NCI-H82 treated with DMSO at 0.1 percent for 48 hours (cell line): ENCODE measurements around the gene CDIPT.
"Not testable (repeated sequence)": the region's sequence is repeated elsewhere in the genome, so short reads cannot be mapped to it uniquely, and the experiment has no call there.

Source experiments
- DNase-seq: peaks from one replicate; lab custom pipeline; 2025; ENCODE audit not compliant: unreplicated experiment; lab: John Stamatoyannopoulos, UW

CDIPT gene, protein sequence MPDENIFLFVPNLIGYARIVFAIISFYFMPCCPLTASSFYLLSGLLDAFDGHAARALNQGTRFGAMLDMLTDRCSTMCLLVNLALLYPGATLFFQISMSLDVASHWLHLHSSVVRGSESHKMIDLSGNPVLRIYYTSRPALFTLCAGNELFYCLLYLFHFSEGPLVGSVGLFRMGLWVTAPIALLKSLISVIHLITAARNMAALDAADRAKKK

DNA sequence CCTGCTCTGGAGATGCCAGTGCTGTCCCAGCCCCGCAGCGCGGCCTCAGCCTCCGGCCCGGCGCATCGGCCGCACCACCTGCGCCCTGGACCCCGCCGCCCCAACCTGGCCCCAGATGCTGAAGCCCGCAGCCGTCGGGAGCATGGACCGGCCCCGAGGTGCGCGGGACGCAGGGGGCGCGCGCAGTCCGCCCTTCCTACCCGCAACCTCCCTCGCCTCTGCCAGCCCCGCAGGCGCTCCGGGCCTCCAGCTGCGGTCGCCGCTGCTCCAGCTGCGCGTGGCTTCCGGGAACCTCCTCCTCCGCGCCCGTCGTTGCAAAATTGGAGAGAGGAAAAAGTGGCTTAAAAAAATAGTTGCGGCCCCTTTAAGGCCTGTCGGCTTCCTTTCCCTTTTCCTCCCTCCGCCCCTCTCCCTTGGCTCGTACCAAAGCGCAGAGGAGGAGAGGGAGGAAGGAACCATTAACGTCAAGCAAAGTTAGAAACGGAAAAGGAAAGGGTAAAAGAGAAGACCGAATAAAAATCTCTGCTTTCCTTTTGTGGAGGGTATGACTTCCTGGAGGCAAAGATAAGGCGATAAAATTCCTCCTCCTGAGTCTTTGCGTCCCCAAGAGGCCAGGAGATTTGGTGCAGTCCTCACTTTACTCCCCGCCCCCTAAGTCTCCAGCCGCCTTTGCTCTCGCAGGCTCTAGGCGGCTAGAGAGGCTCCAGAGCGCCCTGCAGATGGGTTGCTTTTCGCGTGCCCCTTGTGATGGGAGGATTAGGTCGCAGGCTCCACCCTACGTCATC lies at the start of gene CDIPT:
Gene CDIPT (minus strand): TSS at position 343 of the 785 bp plus-strand sequence. CDS start 369 bp downstream, outside the sequence.
- DNase-seq, result peak; percentile 84

- DNase-seq, result no peak
These were observed 49.1 kb upstream of the CDIPT start for GRCh38 chr16:29912087-29912486.

- DNase-seq, result no peak
These were observed 48.6 kb upstream of the CDIPT start for GRCh38 chr16:29911676-29912010.

DNA sequence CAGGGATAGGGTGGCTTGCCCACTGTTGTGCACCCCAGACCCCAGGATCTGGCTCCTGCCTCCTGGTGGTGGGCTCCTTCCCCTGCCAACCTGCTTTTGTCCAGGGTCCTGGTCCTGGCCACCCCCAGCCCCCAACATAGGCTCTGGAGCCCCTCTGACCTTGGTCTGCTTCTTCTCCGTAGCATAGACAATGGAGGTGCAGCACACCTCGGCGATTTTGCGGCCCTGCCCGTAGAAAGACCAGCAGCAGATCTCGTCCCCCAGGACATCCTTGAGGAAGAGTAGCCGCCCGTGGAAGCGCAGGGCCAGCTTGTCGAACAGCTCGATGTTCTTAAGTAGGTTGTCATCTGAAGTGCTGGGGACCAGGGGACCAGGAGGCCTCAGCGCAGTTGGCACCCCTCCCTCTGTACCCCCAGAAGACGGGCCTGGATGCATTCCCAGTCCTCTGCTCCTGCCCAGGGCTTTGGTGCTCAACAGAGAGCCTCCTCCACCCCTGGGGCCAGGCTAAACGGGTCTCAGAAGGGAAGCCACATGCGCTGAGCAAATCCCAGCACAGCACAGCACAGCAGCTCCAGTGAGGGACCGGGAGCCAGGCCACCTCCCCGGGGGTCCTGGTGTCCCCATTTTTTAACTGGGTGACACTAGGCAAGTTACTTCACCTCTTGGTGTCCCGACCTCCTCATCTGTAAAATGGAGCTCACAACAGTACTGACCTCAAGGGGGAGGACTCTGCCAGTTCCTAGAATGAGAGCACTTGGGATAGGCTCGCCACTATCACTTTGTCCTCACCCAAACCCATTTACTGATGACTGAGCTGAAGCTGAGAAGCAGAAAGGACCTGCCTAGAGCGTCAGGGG lies 48.0 kb upstream of the CDIPT start:
- no peak for DNase-seq

GRCh38 chr16:29909851-29910250 lies 46.8 kb upstream of the CDIPT start:
- DNase-seq, result not testable (repeated sequence)

- no peak for DNase-seq
These were observed 46.4 kb upstream of the CDIPT start for GRCh38 chr16:29909391-29909790.

- DNase-seq, result no peak
These were observed 45.7 kb upstream of the CDIPT start for GRCh38 chr16:29908719-29909220.

DNA sequence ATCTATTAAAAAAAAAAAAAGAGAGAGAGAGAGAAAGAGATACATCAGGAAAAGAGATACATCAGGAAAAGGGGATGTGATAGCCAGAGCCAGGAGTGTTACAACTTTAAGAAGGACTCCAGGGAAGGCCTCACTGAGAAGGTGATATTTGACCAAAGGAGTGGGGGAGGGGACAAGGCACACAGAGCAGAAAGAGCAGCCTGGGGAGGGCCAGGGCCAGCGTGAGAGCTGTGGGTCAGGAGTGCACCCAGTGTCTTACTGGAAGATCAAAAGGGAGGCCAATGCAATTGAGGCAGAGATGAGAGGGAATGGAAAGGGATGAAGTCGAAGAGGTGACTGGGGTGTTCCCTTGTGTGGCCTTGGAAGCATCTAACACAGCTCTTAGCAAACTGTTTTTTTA lies 44.9 kb upstream of the CDIPT start:
- DNase-seq, result no peak

DNA sequence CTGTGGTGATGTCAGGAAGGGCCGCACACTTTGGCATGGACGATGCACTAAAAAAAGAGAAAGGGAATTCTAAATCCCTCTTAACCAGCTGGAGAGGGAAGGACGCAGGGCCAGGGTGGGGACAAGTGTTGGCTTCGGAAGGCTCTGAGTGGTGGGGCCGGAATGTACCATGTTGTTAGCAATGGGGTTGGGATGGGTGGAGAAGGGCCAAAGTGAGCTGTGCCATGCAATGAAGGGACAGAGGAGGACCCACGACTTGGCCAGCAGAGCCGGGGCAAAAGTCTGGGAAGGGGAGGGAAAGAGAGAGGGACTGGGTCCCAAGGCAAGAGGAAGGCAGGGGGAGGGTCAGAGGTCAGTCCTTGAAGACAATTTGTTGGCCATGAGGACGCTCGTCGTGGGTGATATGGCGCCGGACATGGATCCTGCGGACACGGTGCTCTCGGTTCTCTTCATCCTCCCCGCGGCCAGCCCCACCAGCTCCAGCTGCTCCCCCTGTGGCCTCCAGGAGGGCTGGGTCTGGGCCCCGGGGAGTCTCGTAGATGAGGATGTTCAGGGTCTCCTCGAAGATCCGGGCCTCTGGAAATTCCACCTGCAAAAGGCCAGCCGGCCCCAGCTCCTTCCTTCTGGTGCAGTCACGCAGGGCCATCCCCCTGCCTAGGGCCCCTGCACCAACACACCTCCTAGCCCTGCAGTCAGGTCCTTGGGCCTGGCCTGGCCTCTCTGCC lies 43.7 kb upstream of the CDIPT start:
- DNase-seq, result no peak

GRCh38 chr16:29905668-29906067 lies 42.6 kb upstream of the CDIPT start:
- no peak for DNase-seq

DNA sequence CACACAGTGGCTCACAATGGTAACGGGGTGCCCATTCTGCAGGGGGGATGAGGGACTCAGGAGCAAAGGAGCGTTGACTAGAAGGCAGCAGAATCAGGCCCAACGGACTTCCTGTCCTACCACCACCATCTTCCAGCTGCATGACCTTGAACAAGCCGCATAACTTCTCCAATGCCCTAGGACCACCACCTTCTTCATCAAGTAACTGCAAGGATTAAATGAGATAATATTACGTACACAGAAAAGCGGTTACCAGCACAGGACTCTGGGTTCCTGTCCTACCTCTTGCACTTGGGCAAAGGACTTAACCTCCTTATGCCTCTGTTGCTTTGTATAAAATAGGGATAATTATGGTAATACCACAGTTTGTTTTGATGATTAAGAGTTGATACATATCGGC lies 41.9 kb upstream of the CDIPT start:
- DNase-seq, result no peak

- DNase-seq, result no peak
These were observed 40.6 kb upstream of the CDIPT start for GRCh38 chr16:29903590-29903989.

GRCh38 chr16:29901607-29901945 lies 38.5 kb upstream of the CDIPT start:
- no peak for DNase-seq

DNA sequence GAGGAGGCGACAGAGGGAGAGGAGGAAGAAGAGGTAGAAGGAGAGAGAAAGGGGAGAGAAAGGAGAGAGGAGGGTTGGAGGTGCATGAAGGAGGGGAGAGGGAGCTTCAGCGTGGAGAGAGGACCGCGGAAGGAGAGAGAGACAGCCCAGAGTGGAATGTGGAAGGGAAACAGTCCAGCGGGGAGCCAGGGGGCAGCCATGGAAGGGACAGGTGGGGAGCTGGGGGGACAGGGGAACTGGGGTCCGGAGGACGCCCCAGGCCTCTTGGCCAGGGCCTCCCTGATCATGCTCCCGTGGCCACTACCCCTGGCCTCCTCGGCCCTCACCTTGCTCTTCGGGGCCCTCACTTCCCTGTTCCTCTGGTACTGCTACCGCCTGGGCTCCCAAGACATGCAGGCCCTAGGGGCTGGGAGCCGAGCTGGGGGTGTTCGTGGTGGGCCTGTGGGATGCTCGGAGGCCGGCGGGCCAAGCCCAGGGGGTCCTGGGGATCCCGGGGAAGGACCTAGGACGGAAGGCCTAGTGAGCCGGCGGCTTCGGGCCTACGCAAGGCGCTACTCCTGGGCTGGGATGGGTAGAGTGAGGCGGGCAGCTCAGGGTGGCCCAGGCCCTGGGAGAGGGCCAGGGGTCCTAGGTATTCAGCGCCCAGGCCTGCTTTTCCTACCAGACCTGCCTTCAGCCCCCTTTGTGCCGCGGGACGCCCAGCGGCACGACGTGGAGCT lies 38.0 kb upstream of the CDIPT start:
- no peak for DNase-seq

DNA sequence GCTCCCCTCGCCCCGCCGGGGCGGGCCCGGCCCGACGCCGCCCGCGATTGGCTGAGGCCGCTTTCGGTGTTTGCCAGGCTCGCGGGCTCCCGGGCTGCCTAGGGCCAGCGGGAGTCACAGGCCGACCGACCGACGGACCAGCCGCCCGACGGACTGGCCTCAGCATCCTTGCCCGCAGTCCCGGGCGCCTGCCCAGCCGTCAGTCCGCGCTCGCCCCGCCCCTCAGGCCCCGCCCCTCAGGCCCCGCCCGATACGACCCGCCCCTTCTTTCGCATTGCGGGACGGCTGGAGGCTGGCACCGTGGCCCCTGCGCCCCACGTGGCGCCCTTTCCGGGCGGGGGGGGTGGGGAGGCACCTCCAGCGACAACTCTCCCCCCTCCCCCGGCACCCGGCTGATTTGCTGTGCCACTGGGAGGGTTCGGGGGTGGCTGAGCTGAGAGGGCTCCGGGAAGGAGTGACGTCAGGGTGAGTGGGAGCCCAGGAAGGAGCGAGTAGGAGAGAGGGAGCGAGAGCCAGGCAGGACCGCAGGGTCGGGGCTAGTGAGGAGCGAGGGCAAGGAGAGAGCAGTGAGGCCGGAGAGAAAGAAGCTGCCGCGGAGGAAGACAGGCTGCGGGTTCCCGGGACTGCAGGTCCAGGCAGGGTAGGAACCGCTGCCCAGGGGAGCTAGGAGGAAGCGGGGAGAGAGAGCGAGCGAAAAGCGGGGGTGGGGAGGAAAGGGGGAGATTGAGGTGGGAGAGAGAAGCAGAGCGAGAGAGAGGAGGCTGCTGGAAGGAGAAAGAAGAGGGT lies 37.3 kb upstream of the CDIPT start, which contains the start of gene ASPHD1:
Gene ASPHD1 (plus strand): TSS at position 387 of the 786 bp plus-strand sequence. CDS start 484 bp downstream, outside the sequence.
- peak; percentile 29 for DNase-seq

DNA sequence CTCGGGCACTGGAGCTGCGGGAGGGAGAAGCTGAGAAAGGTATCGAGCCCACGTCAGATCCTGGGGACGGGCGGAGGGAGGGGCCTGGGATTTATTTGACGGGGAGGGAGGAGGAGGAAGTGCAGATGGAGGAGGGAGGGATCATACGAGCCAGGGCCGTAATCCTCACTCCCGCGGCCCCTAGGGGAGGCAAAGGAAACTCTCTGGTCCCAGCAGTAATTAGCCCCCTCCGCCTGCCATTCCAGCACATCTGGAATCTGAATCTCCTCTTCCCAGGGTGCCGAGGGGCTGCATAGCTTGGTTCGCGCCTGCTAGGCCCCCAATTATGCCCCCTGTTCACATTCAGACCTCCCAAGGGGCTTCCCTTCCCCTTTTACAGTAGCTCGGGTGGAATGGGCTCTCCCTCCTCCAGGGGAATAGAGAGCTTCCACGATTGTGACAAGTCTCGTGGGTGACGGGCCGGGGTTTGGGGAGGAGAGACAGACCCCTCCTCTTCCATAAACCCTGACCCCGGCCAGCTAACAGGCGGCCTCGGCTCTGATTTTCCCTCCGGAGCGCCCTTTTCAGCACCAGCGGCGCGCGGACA lies 36.6 kb upstream of the CDIPT start, which contains the start of gene SEZ6L2:
Gene SEZ6L2 (minus strand): TSS at position 35 of the 586 bp plus-strand sequence. CDS start 531 bp downstream, outside the sequence.
- DNase-seq, result peak; percentile 92

- DNase-seq, result peak; percentile 38
These were observed 35.9 kb upstream of the CDIPT start for GRCh38 chr16:29898804-29899515.

- no peak for DNase-seq
These were observed 35.2 kb upstream of the CDIPT start for GRCh38 chr16:29898135-29898803.
